Ovary (tissue), 3 donors: ENCODE measurements around the gene ECHDC3.

ENCODE experiments used
- EP300 ChIP-seq: sonication (generic); formaldehyde crosslinking; IDR thresholded peaks from one replicate; pipeline ENCODE4 v1.6.1; 2017; ENCODE audit warnings: antibody characterized with exemption
- POLR2A ChIP-seq: fragments of 450-650 bp; IDR thresholded peaks from one replicate; pipeline ENCODE4 v1.6.1; 2017; ENCODE audit warnings: antibody characterized with exemption, mild to moderate bottlenecking, moderate library complexity
- TF ChIP-seq, protein P1 (sequence below), 3 donors: fragments of 450-650 bp in 2 of 3; fragments of 200-600 bp in 1 of 3; IDR thresholded peaks; one replicate each; pipeline versions ENCODE4 v1.5.1 to v1.8.0; 2016 to 2022; ENCODE audit warnings: antibody characterized with exemption in 3 of 3, mild to moderate bottlenecking in 1 of 3
- donor health status: DM: no; HTN: no; CAD: no.

DNA sequence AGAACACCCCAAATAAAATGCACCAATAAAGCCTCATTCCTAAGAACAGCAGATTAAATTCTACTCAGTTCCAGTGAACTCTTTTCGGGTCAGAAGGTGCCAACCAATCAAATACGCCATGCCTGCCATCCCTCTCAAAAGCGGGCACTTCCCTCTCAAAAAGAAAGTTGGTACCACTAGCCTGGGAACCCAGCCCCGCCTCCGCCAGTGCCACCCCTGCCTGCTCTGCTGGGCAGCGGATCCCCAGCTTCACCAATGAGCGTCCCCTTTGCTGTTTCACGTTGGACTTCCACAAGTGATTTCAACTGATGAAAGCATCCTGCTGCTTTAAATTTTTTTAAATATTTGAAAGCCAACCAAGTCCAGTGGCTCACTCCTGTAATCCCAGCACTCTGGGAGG lies 47.8 kb downstream of the ECHDC3 start:
- TF ChIP-seq, protein P1, sequence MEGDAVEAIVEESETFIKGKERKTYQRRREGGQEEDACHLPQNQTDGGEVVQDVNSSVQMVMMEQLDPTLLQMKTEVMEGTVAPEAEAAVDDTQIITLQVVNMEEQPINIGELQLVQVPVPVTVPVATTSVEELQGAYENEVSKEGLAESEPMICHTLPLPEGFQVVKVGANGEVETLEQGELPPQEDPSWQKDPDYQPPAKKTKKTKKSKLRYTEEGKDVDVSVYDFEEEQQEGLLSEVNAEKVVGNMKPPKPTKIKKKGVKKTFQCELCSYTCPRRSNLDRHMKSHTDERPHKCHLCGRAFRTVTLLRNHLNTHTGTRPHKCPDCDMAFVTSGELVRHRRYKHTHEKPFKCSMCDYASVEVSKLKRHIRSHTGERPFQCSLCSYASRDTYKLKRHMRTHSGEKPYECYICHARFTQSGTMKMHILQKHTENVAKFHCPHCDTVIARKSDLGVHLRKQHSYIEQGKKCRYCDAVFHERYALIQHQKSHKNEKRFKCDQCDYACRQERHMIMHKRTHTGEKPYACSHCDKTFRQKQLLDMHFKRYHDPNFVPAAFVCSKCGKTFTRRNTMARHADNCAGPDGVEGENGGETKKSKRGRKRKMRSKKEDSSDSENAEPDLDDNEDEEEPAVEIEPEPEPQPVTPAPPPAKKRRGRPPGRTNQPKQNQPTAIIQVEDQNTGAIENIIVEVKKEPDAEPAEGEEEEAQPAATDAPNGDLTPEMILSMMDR (IDR thresholded peaks at IDR 0.05) = no peak
- TF ChIP-seq POLR2A (no peak), EP300 (no peak)
